22Rv1 (cell line): ENCODE measurements around the gene ACAD8.

Experiments used
- ZFX ChIP-seq: fragments of 450-650 bp; IDR thresholded peaks from 2 replicates; pipeline ENCODE4 v1.6.1; 2017; ENCODE audit warnings: antibody characterized with exemption, borderline replicate concordance
- TF ChIP-seq, protein P1 (sequence below): fragments of 450-650 bp; IDR thresholded peaks from 2 replicates; pipeline ENCODE4 v1.5.1; 2017; ENCODE audit warnings: mild to moderate bottlenecking

DNA sequence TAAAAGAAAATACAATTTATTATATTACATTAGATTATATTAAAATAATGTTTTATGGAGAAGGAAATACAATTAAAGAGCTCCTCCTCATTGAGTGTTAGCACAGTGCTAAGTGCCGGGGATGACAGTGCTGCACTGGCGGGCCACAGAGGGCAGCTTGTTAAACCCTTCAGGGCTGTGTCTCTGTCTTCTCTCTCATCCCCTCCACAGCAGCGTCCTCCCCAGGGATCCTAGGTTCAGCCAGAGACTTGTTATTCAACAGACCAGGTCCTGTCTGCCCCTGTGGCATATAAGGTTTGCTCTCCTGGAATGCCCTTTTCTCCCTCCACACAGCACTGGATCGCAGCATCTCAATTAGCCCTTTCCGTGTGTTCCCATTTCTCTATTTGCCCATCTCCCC is 14.4 kb upstream of the ACAD8 start:
- TF ChIP-seq, protein P1, sequence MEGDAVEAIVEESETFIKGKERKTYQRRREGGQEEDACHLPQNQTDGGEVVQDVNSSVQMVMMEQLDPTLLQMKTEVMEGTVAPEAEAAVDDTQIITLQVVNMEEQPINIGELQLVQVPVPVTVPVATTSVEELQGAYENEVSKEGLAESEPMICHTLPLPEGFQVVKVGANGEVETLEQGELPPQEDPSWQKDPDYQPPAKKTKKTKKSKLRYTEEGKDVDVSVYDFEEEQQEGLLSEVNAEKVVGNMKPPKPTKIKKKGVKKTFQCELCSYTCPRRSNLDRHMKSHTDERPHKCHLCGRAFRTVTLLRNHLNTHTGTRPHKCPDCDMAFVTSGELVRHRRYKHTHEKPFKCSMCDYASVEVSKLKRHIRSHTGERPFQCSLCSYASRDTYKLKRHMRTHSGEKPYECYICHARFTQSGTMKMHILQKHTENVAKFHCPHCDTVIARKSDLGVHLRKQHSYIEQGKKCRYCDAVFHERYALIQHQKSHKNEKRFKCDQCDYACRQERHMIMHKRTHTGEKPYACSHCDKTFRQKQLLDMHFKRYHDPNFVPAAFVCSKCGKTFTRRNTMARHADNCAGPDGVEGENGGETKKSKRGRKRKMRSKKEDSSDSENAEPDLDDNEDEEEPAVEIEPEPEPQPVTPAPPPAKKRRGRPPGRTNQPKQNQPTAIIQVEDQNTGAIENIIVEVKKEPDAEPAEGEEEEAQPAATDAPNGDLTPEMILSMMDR = no peak
- TF ChIP-seq ZFX = no peak
